GM12874 (cell line): ENCODE measurements around the gene KERA.

Source experiments
- TF ChIP-seq, protein P1 (sequence below): IDR thresholded peaks from 2 replicates; pipeline ENCODE4 v1.5.1; 2011; ENCODE audit warnings: low read depth, mild to moderate bottlenecking, control low read depth, low read length, moderate library complexity; ENCODE audit not compliant: insufficient read depth

The KERA gene

DNA sequence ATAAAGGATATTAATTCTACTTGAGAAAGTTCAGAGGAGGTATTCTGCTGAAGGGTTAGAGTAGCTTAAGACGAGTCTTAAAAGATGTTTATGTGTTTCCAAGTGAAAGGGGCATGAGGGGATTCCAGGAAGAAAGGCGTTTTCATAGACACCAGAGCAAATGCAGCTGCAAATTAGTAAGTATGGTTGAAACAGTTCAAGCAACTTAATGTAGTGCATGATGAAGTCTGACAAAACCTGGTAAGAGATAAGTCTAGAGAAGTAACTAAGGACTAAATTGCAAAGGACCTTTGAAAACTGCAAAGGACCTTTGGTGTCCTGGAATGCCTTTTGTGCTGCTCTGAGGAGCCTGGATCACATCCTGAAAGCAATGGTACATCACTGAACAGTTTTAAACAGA, 42.0 kb upstream of the KERA start:
- TF ChIP-seq, protein P1, sequence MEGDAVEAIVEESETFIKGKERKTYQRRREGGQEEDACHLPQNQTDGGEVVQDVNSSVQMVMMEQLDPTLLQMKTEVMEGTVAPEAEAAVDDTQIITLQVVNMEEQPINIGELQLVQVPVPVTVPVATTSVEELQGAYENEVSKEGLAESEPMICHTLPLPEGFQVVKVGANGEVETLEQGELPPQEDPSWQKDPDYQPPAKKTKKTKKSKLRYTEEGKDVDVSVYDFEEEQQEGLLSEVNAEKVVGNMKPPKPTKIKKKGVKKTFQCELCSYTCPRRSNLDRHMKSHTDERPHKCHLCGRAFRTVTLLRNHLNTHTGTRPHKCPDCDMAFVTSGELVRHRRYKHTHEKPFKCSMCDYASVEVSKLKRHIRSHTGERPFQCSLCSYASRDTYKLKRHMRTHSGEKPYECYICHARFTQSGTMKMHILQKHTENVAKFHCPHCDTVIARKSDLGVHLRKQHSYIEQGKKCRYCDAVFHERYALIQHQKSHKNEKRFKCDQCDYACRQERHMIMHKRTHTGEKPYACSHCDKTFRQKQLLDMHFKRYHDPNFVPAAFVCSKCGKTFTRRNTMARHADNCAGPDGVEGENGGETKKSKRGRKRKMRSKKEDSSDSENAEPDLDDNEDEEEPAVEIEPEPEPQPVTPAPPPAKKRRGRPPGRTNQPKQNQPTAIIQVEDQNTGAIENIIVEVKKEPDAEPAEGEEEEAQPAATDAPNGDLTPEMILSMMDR, result no peak

DNA sequence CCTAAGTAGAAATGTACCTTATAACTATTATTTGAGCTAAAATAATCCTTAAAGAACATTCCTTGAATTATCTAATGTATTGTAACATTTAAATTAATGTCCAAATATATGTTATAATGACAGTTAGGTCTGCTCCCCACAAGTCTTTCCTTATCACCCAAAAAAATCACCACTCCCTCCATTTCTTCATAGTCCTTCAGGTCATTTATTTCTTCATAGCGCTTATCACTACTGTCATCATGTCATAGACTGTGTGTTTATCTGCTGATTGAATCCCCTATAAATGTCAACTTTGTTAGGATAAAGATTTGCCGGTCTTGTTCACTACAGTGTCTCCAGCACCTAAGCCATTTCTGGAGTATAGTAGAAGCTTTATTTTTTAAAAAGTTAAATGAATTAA, 41.5 kb upstream of the KERA start:
- TF ChIP-seq, protein P1, result no peak

DNA sequence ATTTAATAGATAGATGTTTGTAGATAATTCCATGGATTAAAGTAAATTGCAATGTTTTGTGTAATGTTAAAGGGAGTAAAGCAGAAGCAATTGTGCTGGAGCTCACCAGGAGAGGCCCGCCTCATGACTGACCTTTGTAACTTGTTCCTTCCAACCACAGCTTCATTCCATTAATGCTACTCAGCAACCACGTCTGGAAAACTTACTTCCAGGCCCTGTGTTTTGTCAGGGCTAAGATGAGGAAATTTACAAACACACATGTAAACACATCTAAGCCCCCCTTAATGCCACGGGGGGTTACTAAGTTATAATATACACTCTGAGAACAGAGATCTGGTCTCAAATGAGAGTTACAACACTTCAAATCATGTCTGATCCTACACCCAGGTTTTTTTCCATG, 41.1 kb upstream of the KERA start:
- TF ChIP-seq, protein P1, result no peak

DNA sequence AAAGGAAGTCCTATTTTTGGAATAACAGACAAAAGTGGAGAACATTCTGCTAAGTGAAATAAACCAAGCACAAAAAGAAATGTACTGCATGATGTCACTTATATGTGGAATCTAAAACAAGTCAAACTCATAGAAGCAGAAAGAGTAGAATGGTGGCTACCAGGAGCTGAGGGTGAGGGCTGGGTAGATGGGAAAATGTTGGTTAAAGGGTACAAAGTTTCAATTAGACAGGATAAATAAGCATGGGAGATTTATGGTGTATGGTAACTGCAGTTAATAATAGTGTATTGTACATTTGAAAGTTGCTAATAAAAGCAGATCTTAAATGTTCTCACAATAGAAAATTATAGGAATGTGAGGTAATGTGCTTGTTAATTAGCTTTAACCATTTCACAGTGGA, 40.6 kb upstream of the KERA start:
- TF ChIP-seq, protein P1, result no peak

DNA sequence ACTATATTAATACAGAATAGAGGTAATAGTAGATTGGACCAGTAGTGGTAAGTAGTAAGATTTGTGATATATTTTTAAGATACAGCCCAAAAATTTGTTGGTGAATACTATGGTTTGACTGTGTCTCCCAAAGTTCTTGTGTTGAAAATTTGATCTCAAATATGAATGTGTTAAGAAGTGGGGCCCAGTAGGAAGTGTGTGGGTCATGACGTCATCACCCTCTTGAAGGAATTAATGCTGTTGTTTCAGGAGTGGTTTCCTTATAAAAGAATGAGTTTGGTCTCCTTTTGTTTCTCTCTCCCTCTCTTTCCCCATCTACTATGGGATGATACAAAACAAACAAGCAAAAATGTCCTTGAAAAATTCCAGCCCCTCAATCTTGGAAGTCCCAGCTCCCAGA, 37.1 kb upstream of the KERA start:
- TF ChIP-seq, protein P1, result no peak

DNA sequence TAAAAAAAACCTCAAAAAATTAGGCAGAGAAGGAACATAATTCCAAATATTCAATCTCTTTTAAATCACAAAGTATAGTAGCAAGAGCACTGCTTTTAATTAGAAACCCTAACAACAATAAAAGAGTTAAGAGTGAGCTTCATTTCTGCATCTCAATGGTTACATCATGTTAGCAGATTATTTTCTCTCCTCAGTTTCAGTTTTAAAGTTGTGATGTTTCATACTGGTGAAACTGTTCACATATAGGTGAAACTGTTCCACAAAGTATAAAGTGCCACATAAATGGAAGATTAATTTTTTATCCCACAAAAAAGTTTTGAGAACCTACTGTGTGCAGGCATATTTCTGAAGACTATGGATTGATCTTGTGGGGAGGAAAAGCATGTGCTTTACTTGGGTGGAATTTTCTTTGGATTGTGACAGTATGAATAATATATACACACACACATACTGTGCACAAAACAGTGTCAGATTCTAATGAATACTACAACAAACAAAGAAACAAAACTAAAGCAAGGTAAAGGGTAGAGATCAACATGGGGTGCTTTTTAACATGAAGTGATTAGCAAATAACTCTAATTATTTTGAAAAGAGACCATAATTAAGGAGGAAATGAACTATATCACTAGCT, 36.3 kb upstream of the KERA start:
- TF ChIP-seq, protein P1, result no peak

DNA sequence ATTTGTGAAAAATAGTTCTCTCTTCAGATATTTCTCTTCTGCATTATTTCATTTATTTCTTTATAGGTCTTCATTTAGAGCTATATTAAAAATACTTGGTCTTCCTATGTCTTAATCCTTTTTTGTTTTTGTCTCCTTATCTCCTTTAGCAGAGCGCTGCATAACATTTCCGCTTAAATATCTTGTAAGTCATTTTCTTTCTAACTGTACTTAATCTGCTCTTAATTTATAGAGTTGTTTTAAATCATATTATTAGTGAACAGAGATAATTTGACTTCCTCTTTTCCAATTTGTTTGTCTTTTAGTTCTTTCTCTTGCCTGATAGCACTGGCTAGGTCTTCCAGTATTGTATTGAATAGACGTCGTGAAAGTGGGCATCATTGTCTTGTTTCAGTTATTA, 35.5 kb upstream of the KERA start:
- TF ChIP-seq, protein P1, result no peak
